ENCODE measurements around the gene YPEL1. TPM values are rescaled to one million over a fixed set of nuclear protein-coding genes. Genes with fewer than 3 reads are reported as not detected.
"Not testable (repeated sequence)": the region's sequence is repeated elsewhere in the genome, so short reads cannot be mapped to it uniquely, and the experiment has no call there.

YPEL1 gene
- total RNA-seq, 4 donors from 2014 or later, result 2.9 to 9.0 (median 4.6) TPM; not detected in 1

DNA sequence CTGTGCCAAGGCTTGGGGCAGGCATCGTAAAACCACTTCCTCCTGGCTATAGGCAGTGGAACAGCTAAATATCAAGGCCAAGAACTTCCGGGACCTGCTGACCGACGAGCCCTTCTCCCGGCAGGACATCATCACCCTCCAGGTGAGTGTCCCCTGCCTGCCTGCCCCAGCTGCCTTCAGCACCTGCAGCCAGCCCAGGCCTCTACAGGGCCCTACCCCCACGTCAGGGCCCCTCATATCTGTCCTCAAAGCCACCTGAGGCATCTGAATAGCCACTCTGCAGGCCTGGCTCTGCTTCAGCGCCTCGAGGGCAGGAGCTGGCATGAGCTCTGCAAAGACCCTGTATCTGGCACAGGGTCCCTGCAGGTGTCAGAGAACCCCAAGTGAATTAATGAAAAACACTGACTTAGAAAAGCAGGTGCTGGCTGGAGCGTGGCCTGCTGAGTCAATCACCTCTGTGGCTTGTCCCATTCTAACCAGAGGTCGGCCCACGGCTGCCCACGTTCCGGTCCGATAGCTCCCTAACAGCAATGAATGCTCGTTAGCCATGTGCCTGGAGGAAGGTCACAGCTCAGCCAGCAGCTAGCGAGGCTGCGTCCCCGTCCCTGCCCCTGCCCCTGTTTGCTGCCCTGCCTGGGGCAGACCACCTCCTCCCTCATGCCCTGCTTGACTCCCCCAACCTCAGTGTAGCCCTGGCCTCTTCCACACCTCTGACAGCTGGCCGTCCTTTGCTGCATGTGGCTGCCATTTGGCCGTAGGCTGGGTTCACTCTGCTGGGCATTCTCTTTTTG, 53.0 kb downstream of the YPEL1 start:
- DNase-seq, result no peak
- Histone ChIP-seq H3K4me1 (no peaks in the 10 kb centered on the region), H3K9me3 (no peaks in the 10 kb centered on the region), H3K27me3 (no peaks in the 10 kb centered on the region), H3K36me3 (peaks cover 0 to 25% (median 0%) of the 10 kb centered on the region in 4 donors), H3K4me3 (no peak overlapping the region), H3K27ac (no peak overlapping the region)
- no peak for TF ChIP-seq POLR2A (IDR thresholded peaks at IDR 0.05)
- TF ChIP-seq, protein P1, sequence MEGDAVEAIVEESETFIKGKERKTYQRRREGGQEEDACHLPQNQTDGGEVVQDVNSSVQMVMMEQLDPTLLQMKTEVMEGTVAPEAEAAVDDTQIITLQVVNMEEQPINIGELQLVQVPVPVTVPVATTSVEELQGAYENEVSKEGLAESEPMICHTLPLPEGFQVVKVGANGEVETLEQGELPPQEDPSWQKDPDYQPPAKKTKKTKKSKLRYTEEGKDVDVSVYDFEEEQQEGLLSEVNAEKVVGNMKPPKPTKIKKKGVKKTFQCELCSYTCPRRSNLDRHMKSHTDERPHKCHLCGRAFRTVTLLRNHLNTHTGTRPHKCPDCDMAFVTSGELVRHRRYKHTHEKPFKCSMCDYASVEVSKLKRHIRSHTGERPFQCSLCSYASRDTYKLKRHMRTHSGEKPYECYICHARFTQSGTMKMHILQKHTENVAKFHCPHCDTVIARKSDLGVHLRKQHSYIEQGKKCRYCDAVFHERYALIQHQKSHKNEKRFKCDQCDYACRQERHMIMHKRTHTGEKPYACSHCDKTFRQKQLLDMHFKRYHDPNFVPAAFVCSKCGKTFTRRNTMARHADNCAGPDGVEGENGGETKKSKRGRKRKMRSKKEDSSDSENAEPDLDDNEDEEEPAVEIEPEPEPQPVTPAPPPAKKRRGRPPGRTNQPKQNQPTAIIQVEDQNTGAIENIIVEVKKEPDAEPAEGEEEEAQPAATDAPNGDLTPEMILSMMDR (IDR thresholded peaks at IDR 0.05), result no peak
- TF ChIP-seq POLR2AphosphoS5 (IDR thresholded peaks at IDR 0.05), result no peak
- TF ChIP-seq EP300 (IDR thresholded peaks at IDR 0.05; ENCODE audit: low read depth), result no peak
- intact Hi-C loops (cut with DNase I; ENCODE audit: low total_unique reads), result no loop called here
- WGBS, 2 donors (ENCODE audit: low coverage in 1 of 2), result 93 to 100% methylated on average over 2 to 20 of the region's 20 CpGs
- in situ Hi-C loops (cut with MboI; ENCODE audit: low pct_ligation_motif_present in 1 of 4, low pct_unique_long_range_greater_than_20kb in 1 of 4, low sequenced_read_pairs in 3 of 4), result no loop called here

DNA sequence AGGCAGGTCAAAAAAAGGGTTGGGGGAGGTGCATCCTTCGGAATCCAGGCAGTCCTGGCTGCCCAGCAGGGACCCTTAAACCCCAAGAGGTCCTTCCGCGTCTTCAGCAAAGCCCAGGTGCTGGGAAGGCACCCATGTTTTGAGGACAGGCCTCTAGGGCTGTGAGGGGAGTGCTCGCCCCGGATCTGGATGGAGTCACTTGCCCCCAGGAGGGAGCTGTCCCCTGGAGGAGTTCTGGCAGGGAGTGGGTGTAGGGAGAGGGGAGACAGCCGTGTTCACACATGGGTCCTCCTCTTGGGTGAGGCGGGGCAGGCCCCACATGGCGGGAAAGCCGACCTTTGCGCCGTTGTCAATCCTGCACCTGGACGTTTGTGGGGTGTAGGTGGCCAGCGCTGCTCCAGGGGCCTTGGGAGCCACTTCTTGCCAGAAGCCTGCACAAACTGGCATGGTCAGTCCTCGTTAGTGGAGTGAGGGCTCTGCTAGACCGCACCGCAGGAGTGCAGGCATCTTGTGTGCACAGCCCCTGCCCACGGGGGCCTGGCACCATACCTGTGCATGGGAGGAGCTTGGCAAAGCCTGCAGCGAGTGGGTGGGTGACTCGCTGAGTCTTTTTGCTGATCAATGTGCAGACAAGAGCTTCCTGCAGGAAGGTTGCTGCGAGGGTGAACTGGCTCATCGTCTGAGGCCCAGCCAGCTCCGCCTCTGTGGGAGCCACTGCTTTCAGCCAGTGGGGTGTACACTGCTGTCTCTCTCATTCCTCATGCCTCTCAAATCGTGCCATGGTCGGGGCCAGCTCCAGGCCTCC, 53.8 kb downstream of the YPEL1 start:
- H3K4me1 ChIP-seq, result no peaks in the 10 kb centered on the region
- intact Hi-C loops (cut with DNase I; ENCODE audit: low total_unique reads), result no loop called here
- no peak overlapping the region for H3K27ac ChIP-seq
- H3K36me3 ChIP-seq, result peaks cover 0 to 22% (median 0%) of the 10 kb centered on the region in 4 donors
- H3K27me3 ChIP-seq, result no peaks in the 10 kb centered on the region
- H3K4me3 ChIP-seq, result no peak overlapping the region
- TF ChIP-seq EP300 (IDR thresholded peaks at IDR 0.05; ENCODE audit: low read depth) (no peak), POLR2AphosphoS5 (IDR thresholded peaks at IDR 0.05) (no peak), POLR2A (IDR thresholded peaks at IDR 0.05) (no peak)
- TF ChIP-seq, protein P1 (IDR thresholded peaks at IDR 0.05), result no peak
- 87% methylated on average over 24 of the region's 24 CpGs; no CpG with 5 or more reads in 1 of the 2 donors for whole genome bisulfite sequencing, 2 donors (ENCODE audit: low coverage in 1 of 2)
- no peak for DNase-seq
- in situ Hi-C loops (cut with MboI; ENCODE audit: low pct_ligation_motif_present in 1 of 4, low pct_unique_long_range_greater_than_20kb in 1 of 4, low sequenced_read_pairs in 3 of 4), result no loop called here
- H3K9me3 ChIP-seq, result no peaks in the 10 kb centered on the region

DNA sequence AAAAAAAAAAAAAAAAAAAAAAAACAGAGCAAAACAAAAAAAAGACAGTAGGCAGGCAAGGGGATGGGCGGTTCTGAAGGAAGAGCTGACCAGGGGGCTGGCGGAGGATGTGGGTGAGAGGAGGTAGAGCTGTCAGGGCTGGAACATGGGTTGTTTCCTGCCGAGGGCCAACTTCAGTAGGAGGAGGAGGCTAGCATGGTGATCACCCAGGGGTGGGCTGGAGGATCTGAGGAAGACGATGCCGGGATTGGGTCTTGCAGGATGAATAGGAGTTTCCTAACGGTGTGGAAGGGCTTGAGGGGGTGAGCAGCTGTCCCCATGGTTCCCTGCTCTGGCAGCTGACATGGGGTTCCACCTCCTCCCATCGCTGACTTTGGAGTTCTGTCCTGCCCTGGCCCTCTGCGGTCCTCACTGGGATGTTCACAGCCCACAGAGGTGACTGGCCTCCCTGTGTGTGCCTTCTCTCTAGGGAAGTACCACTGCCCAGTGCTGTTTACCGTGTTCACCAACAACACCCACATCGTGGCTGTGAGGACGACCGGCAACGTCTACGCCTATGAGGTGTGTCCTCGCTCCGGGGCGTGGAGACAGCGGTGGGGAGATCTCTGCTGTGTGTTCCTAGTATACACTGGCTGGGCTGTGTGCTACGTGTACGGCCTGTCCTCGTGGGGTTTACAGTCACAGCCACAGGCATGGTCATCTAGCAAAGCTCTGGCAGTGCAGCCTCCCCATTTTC, 54.6 kb downstream of the YPEL1 start:
- Histone ChIP-seq H3K4me1 (no peaks in the 10 kb centered on the region), H3K9me3 (no peaks in the 10 kb centered on the region), H3K27me3 (no peaks in the 10 kb centered on the region), H3K27ac (no peak overlapping the region), H3K36me3 (peaks cover 0 to 14% (median under 1%) of the 10 kb centered on the region in 4 donors), H3K4me3 (no peak overlapping the region)
- no peak for DNase-seq
- TF ChIP-seq POLR2A (IDR thresholded peaks at IDR 0.05) (no peak), POLR2AphosphoS5 (IDR thresholded peaks at IDR 0.05) (no peak), EP300 (IDR thresholded peaks at IDR 0.05; ENCODE audit: low read depth) (no peak)
- TF ChIP-seq, protein P1 (IDR thresholded peaks at IDR 0.05), result no peak
- in situ Hi-C loops (cut with MboI; ENCODE audit: low pct_ligation_motif_present in 1 of 4, low pct_unique_long_range_greater_than_20kb in 1 of 4, low sequenced_read_pairs in 3 of 4) (no loop called here), intact Hi-C loops (cut with DNase I; ENCODE audit: low total_unique reads) (no loop called here)
- WGBS, 2 donors (ENCODE audit: low coverage in 1 of 2), result 90 to 93% methylated on average over 4 to 21 of the region's 21 CpGs

DNA sequence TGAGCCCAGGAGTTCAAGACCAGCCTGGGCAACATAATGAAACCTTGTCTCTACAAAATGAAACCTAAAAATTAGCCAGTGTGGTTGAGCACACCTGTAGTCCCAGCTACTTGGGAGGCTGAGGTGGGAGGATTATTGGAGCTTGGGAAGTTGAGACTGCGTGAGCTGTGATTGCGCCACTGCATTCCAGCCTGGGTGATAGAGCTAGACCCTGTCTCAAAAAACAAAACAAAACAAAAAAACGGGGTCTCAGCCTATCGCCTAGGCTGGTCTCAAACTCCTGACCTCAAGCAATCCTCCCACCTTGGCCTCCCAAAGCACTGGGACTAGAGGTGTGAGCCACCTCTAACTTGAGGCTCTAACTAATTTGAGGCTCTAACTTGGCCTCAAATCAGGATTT, 56.2 kb downstream of the YPEL1 start:
- no peaks in the 10 kb centered on the region for H3K4me1 ChIP-seq
- TF ChIP-seq POLR2AphosphoS5 (IDR thresholded peaks at IDR 0.05), result no peak
- no peak for TF ChIP-seq POLR2A (IDR thresholded peaks at IDR 0.05)
- no peak for TF ChIP-seq EP300 (IDR thresholded peaks at IDR 0.05; ENCODE audit: low read depth)
- TF ChIP-seq, protein P1 (IDR thresholded peaks at IDR 0.05), result no peak
- no peaks in the 10 kb centered on the region for H3K9me3 ChIP-seq
- no peak overlapping the region for H3K27ac ChIP-seq
- H3K27me3 ChIP-seq, result no peaks in the 10 kb centered on the region
- peaks cover 0 to 21% (median 8%) of the 10 kb centered on the region in 4 donors for H3K36me3 ChIP-seq
- in situ Hi-C loops (cut with MboI; ENCODE audit: low pct_ligation_motif_present in 1 of 4, low pct_unique_long_range_greater_than_20kb in 1 of 4, low sequenced_read_pairs in 3 of 4) (no loop called here), intact Hi-C loops (cut with DNase I; ENCODE audit: low total_unique reads) (no loop called here)
- no peak for DNase-seq
- no peak overlapping the region for H3K4me3 ChIP-seq
- 84 to 100% methylated on average over 1 to 4 of the region's 4 CpGs for WGBS, 2 donors (ENCODE audit: low coverage in 1 of 2)

DNA sequence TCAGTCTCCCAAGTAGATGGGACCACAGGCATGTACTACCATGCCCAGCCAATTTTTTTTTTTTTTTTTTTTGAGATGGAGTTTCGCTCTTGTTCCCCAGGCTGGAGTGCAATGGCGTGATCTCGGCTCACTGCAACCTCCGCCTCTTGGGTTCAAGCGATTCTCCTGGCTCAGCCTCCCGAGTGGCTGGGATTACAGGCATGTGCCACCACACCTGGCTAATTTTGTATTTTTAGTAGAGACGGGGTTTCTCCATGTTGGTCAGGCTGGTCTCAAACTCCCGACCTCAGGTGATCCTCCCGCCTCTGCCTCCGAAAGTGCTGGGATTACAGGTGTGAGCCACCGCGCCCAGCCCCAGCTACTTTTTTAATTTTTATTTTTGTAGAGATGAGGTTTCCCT, 56.8 kb downstream of the YPEL1 start:
- H3K36me3 ChIP-seq, result peaks cover 0 to 26% (median 10%) of the 10 kb centered on the region in 4 donors
- in situ Hi-C loops (cut with MboI; ENCODE audit: low pct_ligation_motif_present in 1 of 4, low pct_unique_long_range_greater_than_20kb in 1 of 4, low sequenced_read_pairs in 3 of 4); H3K9me3 ChIP-seq; H3K27me3 ChIP-seq; H3K4me3 ChIP-seq; intact Hi-C loops (cut with DNase I; ENCODE audit: low total_unique reads); H3K4me1 ChIP-seq; DNase-seq; H3K27ac ChIP-seq: not testable (repeated sequence)
- 98% methylated on average over 12 of the region's 12 CpGs; no CpG with 5 or more reads in 1 of the 2 donors for WGBS, 2 donors (ENCODE audit: low coverage in 1 of 2)
